Activated CD4-positive, alpha-beta memory T cell treated with anti-CD3 and anti-CD28 coated beads, Interleukin-2, amount 10 ng/mL, durations not matched to agents 7 days and 5 days (primary cell): ENCODE results near the gene EN1. TPM values are rescaled to one million over a fixed set of nuclear protein-coding genes. Genes with fewer than 3 reads are reported as not detected.

Experiments
- CTCF ChIA-PET: fragments of 350-600 bp; sonication (Branson Sonifier 250); formaldehyde crosslinking; loops from one replicate; lab custom pipeline; 2021; ENCODE audit warnings: antibody characterized with exemption, inconsistent platforms; lab: Charles Lee
- POLR2A ChIA-PET: fragments of 350-600 bp; sonication (Branson Sonifier 250); formaldehyde crosslinking; loops from one replicate; lab custom pipeline; 2021; ENCODE audit warnings: antibody characterized with exemption; lab: Charles Lee
- DNase-seq: peaks from one replicate; pipeline ENCODE4 v3.0.0-alpha.2; 2020
- H3K27ac Mint-ChIP-seq: one replicate; pipeline ENCODE4 v1.8.0; 2021; ENCODE audit warnings: mild to moderate bottlenecking, mixed read lengths
- H3K27me3 Mint-ChIP-seq: one replicate; pipeline ENCODE4 v1.8.0; 2021; ENCODE audit warnings: mixed read lengths
- H3K36me3 Mint-ChIP-seq: one replicate; pipeline ENCODE4 v1.8.0; 2021; ENCODE audit warnings: low read depth, mixed read lengths
- H3K4me1 Mint-ChIP-seq: one replicate; pipeline ENCODE4 v1.8.0; 2021; ENCODE audit warnings: mixed read lengths
- H3K4me3 Mint-ChIP-seq: one replicate; pipeline ENCODE4 v1.8.0; 2021; ENCODE audit warnings: mild to moderate bottlenecking, mixed read lengths
- H3K9me3 Mint-ChIP-seq: one replicate; pipeline ENCODE4 v1.8.0; 2021; ENCODE audit warnings: mixed read lengths
- total RNA-seq, 2 experiments: library from RNA; stranded (reverse); gene quantifications; one replicate each; pipeline ENCODE4 v1.2.3, GENCODE V29; 2021

EN1 gene
- total RNA-seq, 2 experiments from 2014 or later = not detected

DNA sequence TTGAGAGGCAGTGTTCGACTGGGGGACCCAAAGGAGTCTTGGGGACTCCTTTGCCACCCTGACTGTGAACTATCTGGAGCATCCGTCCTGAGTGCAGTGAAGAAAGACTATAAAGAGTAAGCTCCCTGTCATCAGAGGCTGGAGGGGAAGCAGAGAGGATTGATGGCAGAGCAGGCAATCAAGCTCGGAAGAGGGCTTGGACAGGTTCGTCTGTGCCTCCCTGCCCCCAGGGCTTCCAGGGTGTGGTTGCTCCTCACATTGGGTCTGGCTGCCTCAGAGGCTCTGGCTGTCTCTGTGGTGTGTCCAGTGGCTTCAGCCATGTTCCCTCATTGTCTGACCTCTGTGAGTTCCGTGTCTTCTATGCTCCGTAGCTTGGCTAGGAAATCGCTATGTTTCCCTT, 13.8 kb upstream of the EN1 start:
- Mint-ChIP-seq H3K9me3 (no peaks in the 10 kb centered on the region), H3K36me3 (no peaks in the 10 kb centered on the region), H3K27ac (no peak overlapping the region), H3K27me3 (peaks cover 61% of the 10 kb centered on the region), H3K4me3 (no peak overlapping the region), H3K4me1 (peaks cover 2% of the 10 kb centered on the region)
- POLR2A ChIA-PET = interaction anchor here (1.5 kb wide), 1 partner anchor 13 kb away, joined by 4 read pairs; no protein-coding TSS in a partner anchor
- CTCF ChIA-PET = interaction anchor here (1.0 kb wide), 1 partner anchor 14 kb away, joined by 3 read pairs; no protein-coding TSS in a partner anchor
- DNase-seq = no peak

DNA sequence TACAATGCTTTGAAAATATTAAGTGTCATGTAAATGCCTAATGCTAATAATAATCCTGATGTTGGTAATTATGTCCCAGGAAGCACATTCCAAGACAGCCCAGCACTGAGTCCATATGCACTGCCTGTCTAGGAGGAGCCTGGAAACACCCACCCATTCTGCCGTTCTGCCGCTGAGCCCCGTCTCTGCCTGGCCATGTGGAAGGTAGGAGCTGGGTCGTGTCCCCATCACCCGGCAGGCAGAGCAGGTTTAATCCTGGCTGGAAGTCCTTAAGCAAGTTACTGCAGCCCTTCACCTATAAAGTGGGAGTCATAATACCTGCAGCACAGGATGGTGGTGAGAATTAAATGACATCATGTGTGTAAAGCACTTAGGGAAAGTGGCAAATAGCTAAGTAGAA, 13.1 kb upstream of the EN1 start:
- Mint-ChIP-seq H3K9me3 (no peaks in the 10 kb centered on the region), H3K27me3 (peaks cover 67% of the 10 kb centered on the region), H3K27ac (no peak overlapping the region), H3K4me3 (no peak overlapping the region), H3K36me3 (no peaks in the 10 kb centered on the region), H3K4me1 (peaks cover 7% of the 10 kb centered on the region)
- POLR2A ChIA-PET = interaction anchor here (1.5 kb wide), 1 partner anchor 12 kb away, joined by 4 read pairs; no protein-coding TSS in a partner anchor
- CTCF ChIA-PET = no interaction called here
- DNase-seq = no peak

GRCh38 chr2:118859157-118859770, 11.8 kb upstream of the EN1 start:
- POLR2A ChIA-PET = no interaction called here

GRCh38 chr2:118858485-118859156, 11.2 kb upstream of the EN1 start:
- Mint-ChIP-seq H3K4me3 (no peak overlapping the region), H3K9me3 (no peaks in the 10 kb centered on the region), H3K36me3 (peaks cover 2% of the 10 kb centered on the region), H3K4me1 (peaks cover 10% of the 10 kb centered on the region), H3K27ac (no peak overlapping the region), H3K27me3 (peaks cover 83% of the 10 kb centered on the region)
- no peak for DNase-seq
- ChIA-PET CTCF (no interaction called here), POLR2A (no interaction called here)

More at GRCh38 chr2:118859157-118859770, 11.8 kb upstream of the EN1 start:
- no peak for DNase-seq
- H3K36me3 Mint-ChIP-seq = no peaks in the 10 kb centered on the region
- H3K27ac Mint-ChIP-seq = no peak overlapping the region
- CTCF ChIA-PET = interaction anchor here (0.7 kb wide), 1 partner anchor 888 kb away, joined by 3 read pairs; no protein-coding TSS in a partner anchor
- peaks cover 76% of the 10 kb centered on the region for H3K27me3 Mint-ChIP-seq
- H3K4me3 Mint-ChIP-seq = no peak overlapping the region
- H3K9me3 Mint-ChIP-seq = no peaks in the 10 kb centered on the region
- H3K4me1 Mint-ChIP-seq = peaks cover 9% of the 10 kb centered on the region

DNA sequence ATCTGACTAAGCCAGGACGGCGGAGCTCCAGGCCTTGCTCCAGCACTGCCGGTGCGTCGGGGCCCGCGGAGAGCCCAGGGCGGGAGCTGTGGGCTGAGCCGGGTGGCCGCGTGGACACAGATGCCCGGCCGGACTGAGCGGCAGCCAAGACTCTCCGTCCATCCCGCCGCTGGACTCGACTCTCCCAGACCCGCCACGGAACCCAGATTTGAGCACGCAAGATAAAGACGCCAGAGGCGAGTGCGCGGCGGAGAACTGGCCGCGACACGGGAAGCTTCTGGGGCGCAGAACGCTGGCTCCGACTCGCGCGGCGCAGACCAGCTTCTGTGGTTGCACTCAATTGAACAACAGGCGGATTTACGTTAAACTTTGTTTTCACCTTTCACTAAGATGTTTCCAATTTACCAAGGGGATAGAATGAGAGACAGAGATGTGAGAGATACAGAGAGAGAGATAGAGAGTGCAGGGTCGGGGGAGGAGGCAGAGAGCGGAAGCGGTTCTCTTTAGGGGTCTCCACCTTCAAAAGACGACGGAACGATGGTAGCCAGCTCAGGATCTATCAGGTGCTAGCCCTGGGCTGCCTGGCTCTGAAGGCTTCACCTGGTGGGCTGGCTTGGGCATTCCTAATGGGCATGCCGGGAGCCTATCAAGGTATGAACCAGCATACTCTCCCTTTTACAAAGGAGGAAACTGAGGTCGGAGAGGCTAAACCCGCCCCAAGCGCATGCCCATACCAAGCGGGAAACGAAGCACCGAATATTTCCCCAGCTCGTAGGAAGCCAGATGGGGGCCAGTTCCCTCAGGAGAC, 10.4 kb upstream of the EN1 start:
- DNase-seq = no peak
- CTCF ChIA-PET = no interaction called here
- no peaks in the 10 kb centered on the region for H3K9me3 Mint-ChIP-seq
- POLR2A ChIA-PET = no interaction called here
- peaks cover 2% of the 10 kb centered on the region for H3K36me3 Mint-ChIP-seq
- H3K27me3 Mint-ChIP-seq = peaks cover 87% of the 10 kb centered on the region
- H3K4me1 Mint-ChIP-seq = peaks cover 10% of the 10 kb centered on the region
- no peak overlapping the region for H3K4me3 Mint-ChIP-seq
- H3K27ac Mint-ChIP-seq = no peak overlapping the region

- Mint-ChIP-seq H3K27ac (no peak overlapping the region), H3K27me3 (peaks cover 86% of the 10 kb centered on the region), H3K4me3 (no peak overlapping the region), H3K9me3 (no peaks in the 10 kb centered on the region), H3K36me3 (peaks cover 2% of the 10 kb centered on the region), H3K4me1 (peaks cover 10% of the 10 kb centered on the region)
- ChIA-PET POLR2A (no interaction called here), CTCF (interaction anchor here (2.4 kb wide), 2 partner anchors 13 to 634 kb away, joined by 16 to 38 read pairs; no protein-coding TSS in a partner anchor)
- DNase-seq = no peak
Observed at GRCh38 chr2:118856978-118857676, 9.7 kb upstream of the EN1 start.

GRCh38 chr2:118856330-118856977, 9.0 kb upstream of the EN1 start:
- Mint-ChIP-seq H3K27ac (no peak overlapping the region), H3K4me1 (peaks cover 10% of the 10 kb centered on the region), H3K4me3 (no peak overlapping the region), H3K36me3 (peaks cover 2% of the 10 kb centered on the region), H3K9me3 (no peaks in the 10 kb centered on the region), H3K27me3 (peaks cover 86% of the 10 kb centered on the region)
- DNase-seq = no peak
- ChIA-PET CTCF (interaction anchor here (0.9 to 2.4 kb wide), 4 partner anchors 12 to 810 kb away, joined by 4 to 38 read pairs (median 16); no protein-coding TSS in a partner anchor), POLR2A (no interaction called here)

DNA sequence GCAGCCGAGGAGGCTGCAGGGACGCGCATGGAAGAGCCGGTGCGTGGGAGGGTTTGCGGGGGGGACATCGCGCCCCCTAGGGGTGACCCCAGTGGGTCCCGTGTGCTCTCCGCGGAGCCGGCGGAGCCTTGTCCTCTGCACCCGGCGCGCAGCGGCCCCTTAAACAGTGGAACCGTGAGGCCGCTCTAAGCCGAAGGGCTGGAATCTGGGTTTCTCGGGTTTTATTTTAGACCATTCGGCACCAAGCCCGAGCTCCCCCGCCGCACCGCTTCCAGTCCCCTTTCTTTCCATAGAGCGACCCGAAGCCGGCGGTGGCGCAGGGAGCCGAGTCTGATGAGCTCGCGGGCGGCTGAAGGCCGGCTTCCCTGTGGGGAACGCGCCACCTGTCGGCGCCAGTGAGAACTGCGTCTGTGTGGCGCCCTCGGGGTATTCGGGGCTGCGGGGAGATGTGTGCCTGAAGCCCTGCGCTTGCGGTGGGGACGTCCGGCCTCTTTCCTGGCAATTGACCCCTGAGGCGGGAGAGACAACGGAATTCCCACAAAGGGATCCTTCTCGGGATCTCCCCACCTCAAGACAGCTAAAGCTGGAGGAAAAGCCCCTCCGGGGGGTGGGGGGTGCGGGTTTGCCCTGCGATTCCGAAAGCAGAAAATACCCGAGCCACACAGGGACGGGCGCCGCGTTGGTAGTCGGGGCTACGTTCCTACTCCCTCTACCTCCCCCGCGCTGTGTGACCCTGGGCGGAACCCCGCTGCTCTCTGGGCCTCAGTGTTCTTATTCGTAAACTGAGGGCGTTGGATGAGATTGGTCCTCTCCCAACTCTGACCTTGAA, 8.2 kb upstream of the EN1 start:
- H3K27ac Mint-ChIP-seq = no peak overlapping the region
- peaks cover 2% of the 10 kb centered on the region for H3K36me3 Mint-ChIP-seq
- H3K27me3 Mint-ChIP-seq = peaks cover 86% of the 10 kb centered on the region
- H3K4me3 Mint-ChIP-seq = peak overlapping the region; percentile 35
- peaks cover 10% of the 10 kb centered on the region for H3K4me1 Mint-ChIP-seq
- ChIA-PET CTCF (interaction anchor here (0.7 to 2.4 kb wide), 26 partner anchors 8 to 823 kb away, joined by 3 to 38 read pairs (median 4); partner anchors contain the start of gene EN1), POLR2A (interaction anchor here (0.6 kb wide), 1 partner anchor 634 kb away, joined by 3 read pairs; no protein-coding TSS in a partner anchor)
- no peaks in the 10 kb centered on the region for H3K9me3 Mint-ChIP-seq
- peak; percentile 81 for DNase-seq

DNA sequence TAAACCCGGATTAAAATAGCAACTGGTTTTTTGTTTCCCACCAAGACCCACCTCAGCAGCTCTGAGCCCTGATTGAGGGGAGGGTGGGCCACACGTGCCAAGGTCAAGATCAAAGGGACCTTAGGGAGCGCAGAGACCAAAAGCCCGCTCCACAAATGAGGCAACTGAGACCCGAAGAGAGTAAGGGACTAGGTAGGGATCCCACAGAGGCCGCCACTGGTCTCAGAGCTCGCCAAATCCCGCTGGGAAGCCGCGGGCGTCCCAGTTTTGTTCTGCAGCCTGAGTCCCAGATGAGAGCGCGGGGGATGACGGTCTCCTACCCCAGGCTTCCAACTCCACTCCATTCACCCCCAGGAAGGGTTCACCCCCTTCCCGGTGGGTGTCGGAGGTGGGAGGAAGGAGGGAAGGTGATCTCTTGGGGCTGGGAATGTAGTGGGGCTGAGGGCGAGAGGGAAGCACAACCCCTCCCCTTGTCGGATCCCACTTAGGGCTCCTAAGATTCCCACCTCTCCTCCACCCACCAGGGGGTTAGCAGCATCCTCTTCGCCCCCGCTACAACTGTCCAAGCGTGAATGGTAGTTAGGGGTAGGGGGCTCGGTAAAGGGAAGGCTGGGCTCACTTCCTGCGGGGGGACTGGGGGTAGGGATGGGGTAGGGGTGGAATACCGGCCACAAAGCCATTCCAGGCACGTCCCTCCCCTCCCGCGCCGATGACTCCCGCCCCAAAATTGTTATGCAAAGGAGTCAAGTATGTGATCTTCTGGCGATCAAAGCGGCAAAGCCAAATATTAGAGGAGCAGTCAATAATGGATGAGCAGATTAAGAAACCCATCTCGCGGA, 7.3 kb upstream of the EN1 start:
- Mint-ChIP-seq H3K4me3 (no peak overlapping the region), H3K9me3 (no peaks in the 10 kb centered on the region)
- POLR2A ChIA-PET = no interaction called here

DNA sequence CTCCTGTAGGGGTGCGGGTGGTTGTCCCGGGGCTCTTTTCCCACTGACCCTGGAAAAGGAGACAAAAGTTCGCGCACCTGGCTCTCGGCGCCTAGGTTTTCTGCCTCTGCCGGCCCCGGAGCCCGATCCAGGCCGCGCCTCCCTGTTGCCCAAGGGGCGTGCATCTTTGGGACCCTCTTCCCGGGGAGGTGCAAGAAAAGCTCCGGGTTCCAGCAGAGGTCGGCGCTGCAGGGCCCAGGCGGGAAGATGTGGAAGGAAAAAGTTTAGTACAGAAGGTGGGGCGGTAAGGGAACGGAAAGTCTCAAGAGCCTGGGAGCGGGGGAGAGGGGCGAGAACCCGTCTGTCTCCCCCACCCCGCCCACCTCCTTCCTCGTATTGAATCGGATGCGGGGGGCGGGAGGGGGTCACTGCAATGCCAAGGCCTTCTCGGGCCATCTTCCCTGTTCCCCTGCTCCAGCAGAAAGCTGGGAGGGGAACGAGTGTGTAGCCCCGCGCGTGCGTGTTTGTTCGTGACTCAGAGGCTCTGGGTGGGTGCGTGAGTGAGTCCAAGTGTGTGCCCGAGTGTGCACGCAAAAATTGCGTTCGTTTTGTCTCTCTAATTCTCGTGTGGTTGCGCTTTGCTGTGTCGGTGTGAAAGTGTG, 6.3 kb upstream of the EN1 start:
- ChIA-PET POLR2A (no interaction called here), CTCF (no interaction called here)
- Mint-ChIP-seq H3K36me3 (peaks cover 4% of the 10 kb centered on the region), H3K4me1 (peaks cover 10% of the 10 kb centered on the region), H3K4me3 (no peak overlapping the region), H3K9me3 (no peaks in the 10 kb centered on the region), H3K27me3 (peaks cover 86% of the 10 kb centered on the region), H3K27ac (no peak overlapping the region)
- DNase-seq = no peak

More for the DNA sequence above, 7.3 kb upstream of the EN1 start:
- DNase-seq = no peak
- H3K4me1 Mint-ChIP-seq = peaks cover 10% of the 10 kb centered on the region
- no peak overlapping the region for H3K27ac Mint-ChIP-seq
- CTCF ChIA-PET = interaction anchor here (0.7 to 2.4 kb wide), 22 partner anchors 7 to 822 kb away, joined by 3 to 38 read pairs (median 4); partner anchors contain the start of gene EN1
- H3K36me3 Mint-ChIP-seq = peaks cover 2% of the 10 kb centered on the region
- peaks cover 86% of the 10 kb centered on the region for H3K27me3 Mint-ChIP-seq
